WI38 (cell line): ENCODE measurements around the gene PCNA.

Source experiments
- H3K4me3 ChIP-seq: 2 replicates; pipeline ENCODE4 v1.5.1; 2011; ENCODE audit warnings: low read depth, mild to moderate bottlenecking, control low read depth, low read length
- TF ChIP-seq, protein P1 (sequence below): IDR thresholded peaks from 2 replicates; pipeline ENCODE4 v1.5.1; 2012; ENCODE audit warnings: low read depth, mild to moderate bottlenecking, control low read depth, low read length

Gene PCNA

DNA sequence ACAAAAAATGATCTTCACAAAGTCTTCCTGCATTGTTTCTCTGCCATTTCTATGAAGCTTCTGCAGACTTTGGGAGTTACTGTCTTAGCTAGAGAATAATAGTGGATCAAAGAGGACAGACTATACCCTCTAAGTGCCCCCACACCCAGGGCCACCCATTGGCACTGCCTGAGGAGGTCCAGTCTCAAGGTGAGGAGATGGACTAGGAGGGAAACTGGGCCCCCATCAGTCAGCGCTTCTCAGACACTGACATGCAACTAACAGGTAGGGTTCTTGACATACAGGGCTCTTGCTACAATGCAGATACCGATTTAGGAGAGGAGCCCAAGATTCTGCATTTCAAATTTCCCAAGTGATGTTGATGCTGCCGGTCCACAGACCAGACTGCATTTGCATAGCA, 24.3 kb downstream of the PCNA start:
- H3K4me3 ChIP-seq, result no peak overlapping the region
- TF ChIP-seq, protein P1, sequence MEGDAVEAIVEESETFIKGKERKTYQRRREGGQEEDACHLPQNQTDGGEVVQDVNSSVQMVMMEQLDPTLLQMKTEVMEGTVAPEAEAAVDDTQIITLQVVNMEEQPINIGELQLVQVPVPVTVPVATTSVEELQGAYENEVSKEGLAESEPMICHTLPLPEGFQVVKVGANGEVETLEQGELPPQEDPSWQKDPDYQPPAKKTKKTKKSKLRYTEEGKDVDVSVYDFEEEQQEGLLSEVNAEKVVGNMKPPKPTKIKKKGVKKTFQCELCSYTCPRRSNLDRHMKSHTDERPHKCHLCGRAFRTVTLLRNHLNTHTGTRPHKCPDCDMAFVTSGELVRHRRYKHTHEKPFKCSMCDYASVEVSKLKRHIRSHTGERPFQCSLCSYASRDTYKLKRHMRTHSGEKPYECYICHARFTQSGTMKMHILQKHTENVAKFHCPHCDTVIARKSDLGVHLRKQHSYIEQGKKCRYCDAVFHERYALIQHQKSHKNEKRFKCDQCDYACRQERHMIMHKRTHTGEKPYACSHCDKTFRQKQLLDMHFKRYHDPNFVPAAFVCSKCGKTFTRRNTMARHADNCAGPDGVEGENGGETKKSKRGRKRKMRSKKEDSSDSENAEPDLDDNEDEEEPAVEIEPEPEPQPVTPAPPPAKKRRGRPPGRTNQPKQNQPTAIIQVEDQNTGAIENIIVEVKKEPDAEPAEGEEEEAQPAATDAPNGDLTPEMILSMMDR, result no peak

DNA sequence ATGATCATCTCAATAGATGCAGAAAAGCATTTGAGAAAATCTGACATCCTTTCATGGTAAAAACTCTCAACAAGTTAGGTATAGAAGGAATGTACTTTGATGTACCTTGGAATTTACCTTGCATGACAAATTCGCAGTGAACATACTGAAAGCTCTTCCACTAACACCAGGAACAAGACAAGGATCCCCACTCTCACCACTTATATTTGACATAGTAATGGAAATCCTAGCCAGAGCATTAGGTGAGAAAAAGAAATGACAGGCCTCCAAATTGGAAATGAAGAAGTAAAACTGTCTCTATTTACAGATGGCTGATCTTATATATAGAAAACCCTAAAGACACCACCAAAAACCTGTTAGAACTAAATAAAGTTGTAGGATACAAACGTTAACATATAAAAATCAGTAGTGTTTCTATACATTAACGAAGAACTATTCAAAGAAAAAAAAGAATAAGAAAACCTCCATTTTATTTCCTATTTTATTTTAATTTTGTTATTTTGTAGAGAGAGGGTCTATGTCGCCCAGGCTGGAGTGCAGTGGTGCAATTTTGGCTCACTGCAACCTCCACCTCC, 26.9 kb downstream of the PCNA start:
- TF ChIP-seq, protein P1, result no peak
- H3K4me3 ChIP-seq, result no peak overlapping the region

GRCh38 chr20:5091902-5092301, 27.9 kb downstream of the PCNA start:
- TF ChIP-seq, protein P1, result no peak
- H3K4me3 ChIP-seq, result no peak overlapping the region

GRCh38 chr20:5090191-5090590, 29.6 kb downstream of the PCNA start:
- H3K4me3 ChIP-seq, result no peak overlapping the region
- TF ChIP-seq, protein P1, result no peak

GRCh38 chr20:5088688-5089087, 31.1 kb downstream of the PCNA start:
- TF ChIP-seq, protein P1, result no peak
- H3K4me3 ChIP-seq, result no peak overlapping the region

DNA sequence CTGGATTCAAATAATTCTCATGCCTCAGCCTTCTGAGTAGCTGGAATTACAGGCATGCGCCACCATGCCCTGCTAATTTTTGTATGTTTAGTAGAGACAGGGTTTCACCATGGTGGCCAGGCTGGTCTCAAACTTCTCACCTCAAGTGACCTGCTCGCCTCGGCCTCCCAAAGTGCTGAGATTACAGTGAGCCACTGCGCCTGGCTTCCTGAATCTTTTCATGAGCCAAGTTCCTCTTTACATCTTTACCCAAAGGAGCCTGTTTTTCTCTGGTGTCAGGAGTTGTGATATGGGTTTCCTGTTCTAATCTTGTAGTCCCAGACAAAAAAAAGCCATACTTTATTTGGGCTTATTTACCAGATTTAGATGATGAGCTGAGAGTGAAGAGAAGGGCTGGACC, 34.4 kb downstream of the PCNA start:
- TF ChIP-seq, protein P1, result no peak
- H3K4me3 ChIP-seq, result no peak overlapping the region

- H3K4me3 ChIP-seq, result no peak overlapping the region
- TF ChIP-seq, protein P1, result no peak
Observed at GRCh38 chr20:5080384-5080877, 39.3 kb downstream of the PCNA start.
